Measurements from ENCODE around the gene CFAP70.
"Not testable (repeated sequence)": the region's sequence is repeated elsewhere in the genome, so short reads cannot be mapped to it uniquely, and the experiment has no call there.

DNA sequence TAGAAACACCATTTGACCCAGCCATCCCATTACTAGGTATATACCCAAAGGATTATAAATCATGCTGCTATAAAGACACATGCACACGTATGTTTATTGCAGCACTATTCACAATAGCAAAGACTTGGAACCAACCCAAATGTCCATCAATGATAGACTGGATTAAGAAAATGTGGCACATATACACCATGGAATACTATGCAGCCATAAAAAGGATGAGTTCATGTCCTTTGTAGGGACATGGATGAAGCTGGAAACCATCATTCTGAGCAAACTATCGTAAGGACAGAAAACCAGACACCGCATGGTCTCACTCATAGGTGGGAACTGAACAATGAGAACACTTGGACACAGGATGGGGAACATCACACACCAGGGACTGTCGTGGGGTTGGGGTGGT is 35.7 kb upstream of the CFAP70 start:
- TF ChIP-seq, protein P1, sequence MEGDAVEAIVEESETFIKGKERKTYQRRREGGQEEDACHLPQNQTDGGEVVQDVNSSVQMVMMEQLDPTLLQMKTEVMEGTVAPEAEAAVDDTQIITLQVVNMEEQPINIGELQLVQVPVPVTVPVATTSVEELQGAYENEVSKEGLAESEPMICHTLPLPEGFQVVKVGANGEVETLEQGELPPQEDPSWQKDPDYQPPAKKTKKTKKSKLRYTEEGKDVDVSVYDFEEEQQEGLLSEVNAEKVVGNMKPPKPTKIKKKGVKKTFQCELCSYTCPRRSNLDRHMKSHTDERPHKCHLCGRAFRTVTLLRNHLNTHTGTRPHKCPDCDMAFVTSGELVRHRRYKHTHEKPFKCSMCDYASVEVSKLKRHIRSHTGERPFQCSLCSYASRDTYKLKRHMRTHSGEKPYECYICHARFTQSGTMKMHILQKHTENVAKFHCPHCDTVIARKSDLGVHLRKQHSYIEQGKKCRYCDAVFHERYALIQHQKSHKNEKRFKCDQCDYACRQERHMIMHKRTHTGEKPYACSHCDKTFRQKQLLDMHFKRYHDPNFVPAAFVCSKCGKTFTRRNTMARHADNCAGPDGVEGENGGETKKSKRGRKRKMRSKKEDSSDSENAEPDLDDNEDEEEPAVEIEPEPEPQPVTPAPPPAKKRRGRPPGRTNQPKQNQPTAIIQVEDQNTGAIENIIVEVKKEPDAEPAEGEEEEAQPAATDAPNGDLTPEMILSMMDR (IDR thresholded peaks at IDR 0.05): not testable (repeated sequence)
- TF ChIP-seq POLR2A (IDR thresholded peaks at IDR 0.05): not testable (repeated sequence)
